IPS DF 4.7 (cell line): ENCODE results near the gene TAB3.

Source experiments
- DNase-seq: peaks from one replicate; pipeline ENCODE4 v3.0.0-alpha.2; 2013; ENCODE audit warnings: low spot score; ENCODE audit errors: extremely low read depth

The TAB3 gene

DNA sequence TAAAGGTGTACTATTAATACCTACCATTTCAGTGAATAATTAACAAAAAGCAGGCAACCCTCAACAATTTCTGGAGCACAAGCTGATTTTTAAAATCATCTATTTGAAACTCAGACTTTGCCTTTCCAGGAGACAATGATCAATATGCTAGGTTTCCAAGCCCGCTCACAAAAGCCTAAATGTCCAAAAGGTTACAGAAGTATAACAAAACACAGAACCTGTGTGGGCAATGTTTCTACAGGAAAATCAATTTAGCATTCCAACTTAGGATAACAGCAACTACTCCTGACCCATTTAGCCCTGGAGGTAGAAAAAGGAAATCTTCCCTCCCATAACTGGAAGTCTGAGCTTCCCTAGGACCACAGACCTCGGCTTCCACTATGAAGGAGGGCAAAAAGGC lies 3.9 kb downstream of the TAB3 start:
- no peak for DNase-seq

DNA sequence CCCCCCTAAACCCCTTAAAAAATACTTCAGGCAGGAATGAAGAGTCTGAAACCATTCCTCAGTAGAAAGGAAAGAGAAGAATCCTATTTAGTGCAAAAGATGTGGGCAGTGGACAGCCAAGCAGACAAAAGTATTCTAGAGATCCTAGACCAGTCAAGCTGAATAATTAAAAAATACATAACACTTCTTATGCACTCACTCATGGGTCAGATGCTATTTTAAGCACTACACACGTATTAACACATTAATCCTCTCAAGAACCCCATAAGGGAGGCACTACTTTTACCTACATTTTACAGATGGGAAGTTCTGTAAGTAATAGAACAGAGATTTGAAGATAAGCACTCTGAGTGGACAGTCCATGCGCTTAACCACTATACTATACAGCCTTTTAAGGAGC lies 5.9 kb downstream of the TAB3 start:
- no peak for DNase-seq

DNA sequence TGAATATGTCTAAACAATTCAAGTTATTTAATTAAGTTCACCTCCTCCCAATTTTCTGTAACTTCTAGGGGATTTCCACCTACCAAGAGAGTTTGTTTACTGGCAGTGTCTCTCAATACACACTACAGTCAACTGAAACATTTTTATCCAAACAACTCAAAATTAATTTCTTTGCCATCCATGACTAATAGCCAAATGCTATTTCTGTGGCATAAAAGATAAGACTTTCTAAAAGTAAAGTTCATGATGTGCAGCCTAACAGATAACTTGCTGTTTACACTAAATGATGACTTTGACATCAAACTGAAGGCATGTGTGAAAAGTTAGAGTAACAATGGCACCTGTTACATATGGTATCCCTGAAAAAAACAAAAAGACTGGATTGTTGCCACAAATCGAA lies 7.3 kb downstream of the TAB3 start:
- DNase-seq, result no peak

DNA sequence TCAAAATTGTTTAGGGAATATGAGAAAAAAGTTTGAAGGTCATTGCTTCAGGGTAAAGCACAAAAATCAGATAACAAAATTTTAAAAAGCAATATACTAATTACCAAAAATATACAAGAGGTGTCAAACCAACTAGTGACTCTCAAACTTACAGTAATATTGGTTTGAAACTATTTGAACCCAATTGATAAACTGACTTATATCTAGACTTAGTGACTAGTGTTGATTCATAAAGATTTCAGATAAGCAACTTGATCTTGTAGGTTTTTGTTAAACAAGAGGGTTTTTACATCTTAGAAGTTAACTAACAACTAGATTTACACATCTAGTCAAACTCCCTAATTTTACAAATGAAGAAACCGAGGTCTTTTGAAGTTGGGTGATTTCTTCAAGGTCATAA lies 7.7 kb downstream of the TAB3 start:
- no peak for DNase-seq

DNA sequence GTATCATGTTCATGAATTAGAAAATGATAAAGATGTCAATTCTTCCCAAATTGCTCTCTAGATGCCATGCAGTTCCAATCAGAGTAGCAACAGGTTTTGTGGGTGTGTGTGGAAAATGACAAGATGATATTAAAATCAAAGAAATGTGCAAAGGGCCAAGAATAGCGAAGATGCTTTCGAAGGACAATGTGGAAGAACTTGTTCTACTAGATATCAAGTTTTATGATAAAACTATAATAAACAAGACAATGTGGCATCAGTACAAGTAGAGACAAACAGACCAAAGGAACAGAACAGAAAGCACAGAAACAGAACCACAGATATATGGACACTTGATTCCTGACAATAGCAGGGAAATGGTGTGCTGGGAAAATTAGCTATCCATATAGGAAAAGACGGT lies 9.0 kb downstream of the TAB3 start:
- no peak for DNase-seq

GRCh38 chrX:30876367-30876766 lies 12.7 kb downstream of the TAB3 start:
- no peak for DNase-seq

DNA sequence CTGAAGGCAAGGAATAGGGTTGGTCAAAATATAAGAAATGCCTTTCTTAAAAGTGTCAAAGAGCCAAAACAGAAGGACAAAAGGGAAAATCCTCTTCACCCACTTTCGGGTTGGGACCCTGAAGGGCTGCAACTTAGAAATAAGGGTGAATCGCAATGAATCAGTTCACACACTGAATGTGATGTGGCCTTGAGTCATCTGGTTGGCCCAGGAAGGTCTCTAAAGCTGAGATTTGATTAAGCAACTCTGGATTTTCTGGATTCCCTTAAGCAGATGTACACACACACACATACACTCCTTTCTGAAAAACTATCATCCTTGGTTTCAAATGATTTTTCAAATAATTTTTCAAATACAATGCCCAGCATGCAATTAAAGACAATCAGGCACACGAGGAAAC lies 13.1 kb downstream of the TAB3 start:
- DNase-seq, result no peak

GRCh38 chrX:30874851-30875250 lies 14.2 kb downstream of the TAB3 start:
- DNase-seq, result no peak

DNA sequence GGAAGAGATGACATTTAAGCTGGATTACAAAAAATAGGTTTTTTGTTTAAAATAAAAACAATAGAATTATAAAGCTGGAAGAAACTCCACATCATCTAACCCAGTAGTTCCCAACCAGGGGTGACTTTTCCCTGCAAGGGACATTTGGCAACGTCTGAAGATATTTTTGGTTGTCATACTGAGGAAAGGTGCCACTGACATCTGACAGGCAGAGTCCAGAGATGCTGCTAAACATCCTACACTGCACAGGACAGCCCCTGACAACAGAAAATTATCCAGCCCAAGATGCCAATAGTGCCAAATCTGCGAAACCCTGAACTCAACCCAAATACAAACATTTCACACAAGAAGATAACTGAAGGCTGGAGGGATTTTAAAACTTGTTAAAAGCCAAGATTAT lies 18.5 kb downstream of the TAB3 start:
- no peak for DNase-seq

- DNase-seq, result no peak
Observed at GRCh38 chrX:30865612-30866011, 23.4 kb downstream of the TAB3 start.

DNA sequence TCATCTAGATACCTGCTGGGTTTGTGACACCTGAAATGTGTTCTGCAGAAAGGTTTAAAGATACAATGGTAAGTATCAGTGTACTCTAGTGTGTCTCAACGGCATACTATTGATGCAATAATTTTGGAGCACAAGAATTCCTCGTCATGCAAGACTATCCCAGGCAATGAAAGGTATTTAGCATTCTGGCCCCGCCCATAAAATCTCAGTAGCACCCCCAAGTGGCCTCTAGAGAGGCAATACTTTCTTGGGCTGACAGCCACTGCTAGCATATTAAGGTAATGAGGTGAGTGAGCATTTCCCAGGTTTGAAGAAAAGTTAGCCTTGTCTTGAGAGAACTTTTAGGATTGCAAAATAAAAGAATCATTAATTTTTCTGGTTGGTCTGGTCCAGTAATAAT lies 24.0 kb downstream of the TAB3 start:
- DNase-seq, result no peak

GRCh38 chrX:30864383-30864785 lies 24.7 kb downstream of the TAB3 start:
- DNase-seq, result no peak

- no peak for DNase-seq
Observed at GRCh38 chrX:30863974-30864373, 25.1 kb downstream of the TAB3 start.

- DNase-seq, result no peak
Observed at GRCh38 chrX:30858098-30858497, 31.0 kb downstream of the TAB3 start.

DNA sequence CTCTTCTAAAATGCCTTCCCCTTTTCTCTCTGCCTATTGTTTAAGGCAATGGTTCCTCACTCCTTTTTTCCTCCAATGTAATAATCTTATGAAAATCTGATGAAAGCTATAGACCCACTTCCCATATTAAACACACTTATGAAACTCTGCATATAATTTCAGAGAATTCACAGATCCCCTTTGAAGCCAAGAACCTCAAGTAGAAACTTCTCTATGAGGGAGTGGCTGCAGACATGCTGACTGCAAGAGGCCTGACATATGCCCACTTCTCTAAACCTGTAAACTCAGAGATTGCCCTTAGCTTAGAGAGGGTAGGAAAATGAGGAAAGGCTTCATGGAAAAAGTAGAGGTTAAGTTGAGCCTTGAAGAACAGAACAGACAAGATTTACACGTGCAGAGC lies 37.6 kb downstream of the TAB3 start:
- no peak for DNase-seq

DNA sequence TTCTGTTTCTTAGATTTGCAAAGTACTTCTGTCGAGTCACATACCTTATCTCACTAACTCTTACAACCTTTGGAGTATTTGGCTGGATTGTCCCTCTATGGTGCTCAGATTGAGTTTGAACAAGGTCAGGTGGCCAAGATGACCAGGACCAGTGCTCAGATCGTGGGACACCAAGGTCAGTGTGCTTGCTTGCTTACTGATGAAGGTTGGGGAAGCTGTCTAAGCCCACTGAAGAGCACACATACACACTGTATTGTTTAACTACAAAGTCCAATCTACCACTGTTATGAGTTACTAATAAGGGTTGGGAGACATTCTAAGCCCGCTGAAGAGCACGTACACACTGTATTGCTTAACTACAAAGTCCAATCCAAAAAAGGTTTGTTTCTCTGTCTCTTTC lies 53.7 kb downstream of the TAB3 start:
- DNase-seq, result no peak

- no peak for DNase-seq
Observed at GRCh38 chrX:30833896-30834295, 55.2 kb downstream of the TAB3 start.

DNA sequence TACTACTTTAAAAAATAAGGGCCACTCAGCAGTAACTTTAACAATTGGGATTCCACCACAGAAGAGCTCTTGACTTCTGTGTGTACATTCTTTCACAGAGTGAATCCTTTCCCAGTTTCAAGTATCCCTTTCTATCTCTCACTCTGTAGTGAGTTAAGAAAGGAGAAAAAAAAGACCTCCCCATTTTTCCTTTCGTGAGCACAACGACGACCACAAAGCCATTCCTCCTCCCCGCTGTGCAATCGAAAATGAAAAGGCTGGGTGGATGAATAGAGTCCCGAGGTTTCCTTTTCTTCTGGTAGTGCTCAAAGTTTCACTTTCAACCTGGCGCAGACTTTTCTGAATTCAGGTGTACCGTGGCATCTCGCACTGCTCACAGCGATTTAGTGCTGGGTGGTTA lies 58.0 kb downstream of the TAB3 start:
- no peak for DNase-seq

- DNase-seq, result no peak
Observed at GRCh38 chrX:30830326-30830943, 58.6 kb downstream of the TAB3 start.

DNA sequence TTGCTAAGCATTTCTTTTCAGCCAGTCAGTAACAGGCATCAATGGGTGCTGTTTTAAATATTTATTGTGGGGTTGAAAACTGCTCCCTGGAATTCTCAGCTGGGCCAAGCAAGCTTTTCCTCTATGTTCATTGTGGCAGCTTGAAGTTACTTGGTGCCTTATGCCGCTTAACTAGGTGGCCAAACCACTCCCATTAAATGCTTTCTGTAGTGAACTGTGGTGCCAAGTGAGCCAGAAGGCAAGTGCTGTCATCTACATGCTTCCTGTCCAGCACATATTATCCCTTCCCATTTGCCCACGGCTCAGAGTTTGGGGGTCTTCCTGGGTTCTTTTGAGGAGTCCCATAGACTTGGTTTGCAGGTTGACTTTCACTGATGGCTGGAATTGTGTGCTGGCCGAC lies 64.8 kb downstream of the TAB3 start:
- DNase-seq, result no peak

DNA sequence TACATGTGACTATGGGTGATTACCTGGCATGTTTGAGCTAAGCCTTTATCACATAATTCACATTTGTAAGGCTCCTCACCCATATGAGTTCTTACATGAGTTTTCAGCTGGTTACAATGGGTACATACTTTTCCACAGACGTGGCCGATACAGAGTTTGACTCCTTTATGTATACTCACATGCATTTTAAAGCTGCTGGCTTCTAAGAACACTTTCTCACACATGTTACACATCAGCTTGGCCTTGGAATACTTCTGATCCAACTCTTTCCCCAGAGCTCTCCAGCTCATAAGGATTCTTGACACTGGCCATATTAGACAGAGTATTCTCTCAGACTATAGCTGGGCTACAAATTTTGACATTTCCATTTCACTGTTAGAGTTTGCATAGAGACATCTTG lies 66.3 kb downstream of the TAB3 start:
- DNase-seq, result no peak

DNA sequence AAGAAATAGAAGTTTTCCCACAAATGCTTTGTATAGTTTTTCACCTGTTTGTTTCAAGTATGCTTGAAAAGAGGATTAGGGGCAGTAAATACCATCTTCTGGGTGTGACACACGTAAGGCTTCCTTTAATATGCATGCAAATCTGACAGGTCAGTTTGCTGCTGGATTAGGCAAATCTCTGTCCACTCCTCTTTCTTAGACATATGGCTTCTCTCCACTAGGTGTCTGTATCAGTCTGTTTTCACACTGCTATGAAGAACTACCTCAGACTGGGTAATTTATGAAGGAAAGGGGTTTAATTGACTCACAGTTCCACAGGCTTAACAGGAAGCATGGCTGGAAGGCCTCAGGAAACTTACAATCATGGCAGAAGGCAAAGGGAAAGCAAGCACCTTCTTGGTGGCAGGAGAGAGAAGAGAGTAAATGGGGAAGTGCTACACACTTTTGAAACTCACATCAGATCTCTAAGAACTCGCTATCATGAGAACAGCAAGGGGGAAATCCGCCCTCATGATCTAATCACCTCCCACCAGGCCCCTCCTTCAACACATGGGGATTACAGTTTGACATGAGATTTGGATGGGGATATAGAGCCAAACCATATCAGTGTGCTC lies 66.9 kb downstream of the TAB3 start:
- DNase-seq, result no peak

DNA sequence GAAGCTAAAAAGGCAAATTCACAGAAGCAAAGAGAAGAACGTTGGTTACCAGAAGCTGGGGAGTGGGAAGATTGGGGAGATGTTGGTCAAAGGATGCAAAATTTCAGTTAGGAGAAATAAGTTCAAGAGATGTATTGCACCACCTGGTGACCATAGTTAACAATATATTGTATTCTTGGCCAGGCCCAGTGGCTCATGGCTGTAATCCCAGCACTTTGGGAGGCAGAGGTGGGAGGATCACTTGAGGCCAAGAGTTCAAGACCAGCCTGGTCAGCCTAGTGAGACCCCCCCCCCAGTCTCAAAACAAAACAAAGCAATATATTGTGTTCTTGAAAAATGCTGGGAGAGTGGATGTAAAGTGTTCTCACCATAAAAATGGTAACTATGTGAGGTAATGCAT lies 67.9 kb downstream of the TAB3 start:
- no peak for DNase-seq

- no peak for DNase-seq
Observed at GRCh38 chrX:30819080-30819479, 70.0 kb downstream of the TAB3 start.
